NCI-H2107 treated with DMSO at 0.1 percent for 48 hours (cell line): ENCODE results near the gene ST6GAL1.

Source experiments
- DNase-seq: peaks from one replicate; lab custom pipeline; 2025; ENCODE audit not compliant: unreplicated experiment; lab: John Stamatoyannopoulos, UW

ST6GAL1 gene

DNA sequence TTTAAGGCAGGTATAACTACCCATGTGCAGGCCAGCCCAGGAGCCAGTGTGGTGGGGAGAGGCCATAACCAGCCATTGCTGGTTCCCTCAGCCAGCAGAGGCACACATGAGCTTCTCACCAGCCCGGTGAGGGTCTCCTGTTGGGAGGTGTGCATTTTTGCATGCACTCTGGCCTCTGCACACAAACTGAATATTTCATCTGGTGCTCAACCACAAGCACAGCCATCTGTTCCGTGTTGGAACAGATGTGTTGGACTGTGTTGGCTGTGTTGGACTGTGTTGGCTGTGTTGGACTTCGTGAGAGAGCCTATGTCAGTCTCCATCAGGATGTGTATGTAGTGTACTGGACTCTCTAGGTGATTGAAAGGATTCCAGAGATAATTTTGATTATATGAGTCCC is 141.8 kb downstream of the ST6GAL1 start:
- DNase-seq: no peak

DNA sequence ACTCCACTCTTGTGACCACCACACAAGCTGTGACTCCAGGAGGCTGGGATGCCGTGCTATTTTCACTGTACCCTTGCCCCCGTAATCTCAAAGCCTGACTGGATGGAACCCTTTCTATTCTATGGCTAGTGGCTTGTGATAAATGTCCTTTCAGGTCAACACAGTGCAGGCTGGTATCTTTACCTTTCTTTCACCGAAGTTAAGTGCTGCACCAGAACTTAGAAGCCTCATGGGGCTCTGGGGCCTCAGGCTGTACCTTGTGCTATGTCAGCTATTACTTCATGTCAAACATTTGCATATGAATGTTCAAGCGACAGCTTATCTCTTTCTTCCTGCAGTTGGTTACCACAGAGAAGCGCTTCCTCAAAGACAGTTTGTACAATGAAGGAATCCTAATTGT is 142.2 kb downstream of the ST6GAL1 start:
- DNase-seq: no peak

GRCh38 chr3:187073581-187074098 is 143.3 kb downstream of the ST6GAL1 start:
- no peak for DNase-seq

GRCh38 chr3:187074846-187075245 is 144.5 kb downstream of the ST6GAL1 start:
- no peak for DNase-seq

DNA sequence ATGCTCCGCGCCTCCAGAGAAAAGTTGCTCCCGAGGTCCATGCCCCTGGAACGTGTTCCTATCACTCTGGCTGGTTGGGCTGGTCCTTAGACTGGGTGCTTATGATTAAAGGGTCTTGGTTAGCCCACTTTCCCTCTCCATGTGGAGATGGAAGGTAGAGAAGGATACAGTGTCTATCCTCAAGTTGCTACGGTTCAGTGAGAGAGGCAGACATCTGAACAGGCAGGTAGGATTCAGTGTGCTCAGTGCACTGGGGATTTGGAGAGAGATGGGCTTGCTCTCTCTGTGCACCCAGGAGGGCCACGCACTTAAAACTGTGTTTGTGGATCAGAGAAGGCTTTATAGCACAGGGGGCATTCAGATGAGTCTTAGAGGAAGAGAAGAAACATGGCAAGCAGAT is 146.0 kb downstream of the ST6GAL1 start:
- no peak for DNase-seq

- DNase-seq: no peak
Measured at GRCh38 chr3:187077085-187077484, 146.8 kb downstream of the ST6GAL1 start.

- DNase-seq: no peak
Measured at GRCh38 chr3:187077537-187077936, 147.2 kb downstream of the ST6GAL1 start.

- no peak for DNase-seq
Measured at GRCh38 chr3:187079090-187080022, 149.0 kb downstream of the ST6GAL1 start.

GRCh38 chr3:187080799-187081450 is 150.6 kb downstream of the ST6GAL1 start:
- no peak for DNase-seq

- DNase-seq: no peak
Measured at GRCh38 chr3:187082758-187083375, 152.5 kb downstream of the ST6GAL1 start.

DNA sequence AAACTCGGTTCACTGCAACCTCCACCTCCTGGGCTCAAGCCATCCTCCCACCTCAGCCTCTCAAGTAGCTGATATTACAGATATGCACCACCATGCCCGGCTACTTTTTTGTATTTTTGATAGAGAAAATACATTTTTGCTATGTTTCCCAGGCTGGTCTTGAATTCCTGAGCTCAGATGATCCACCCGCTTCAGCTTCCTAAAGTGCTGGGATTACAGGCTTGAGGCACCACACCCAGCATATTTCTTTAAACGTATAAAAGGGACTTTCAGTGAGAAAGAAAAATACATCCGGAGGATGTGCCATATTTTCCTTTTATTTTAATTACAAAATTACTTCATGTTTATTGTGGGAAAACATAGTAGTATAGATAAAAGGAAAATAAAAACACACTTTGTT is 153.8 kb downstream of the ST6GAL1 start:
- DNase-seq: no peak

DNA sequence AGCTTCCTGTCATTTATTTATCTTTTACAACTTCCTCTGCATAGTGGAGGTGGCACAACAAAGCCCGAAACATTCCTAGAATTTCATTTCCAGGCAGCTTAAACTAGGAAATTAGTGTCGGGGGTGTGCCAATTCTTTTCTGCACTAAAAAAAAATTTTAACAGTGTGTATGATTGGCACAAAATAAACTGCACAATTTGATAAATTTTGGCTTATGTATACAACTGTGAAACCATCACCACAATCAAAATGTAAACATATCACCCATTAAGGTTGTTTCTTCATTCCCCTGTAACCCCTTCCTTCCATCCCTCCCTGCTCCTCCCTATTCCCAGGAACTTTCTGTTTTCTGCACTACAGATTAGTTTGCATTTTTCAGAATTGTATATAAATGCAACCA is 154.3 kb downstream of the ST6GAL1 start:
- DNase-seq: no peak

DNA sequence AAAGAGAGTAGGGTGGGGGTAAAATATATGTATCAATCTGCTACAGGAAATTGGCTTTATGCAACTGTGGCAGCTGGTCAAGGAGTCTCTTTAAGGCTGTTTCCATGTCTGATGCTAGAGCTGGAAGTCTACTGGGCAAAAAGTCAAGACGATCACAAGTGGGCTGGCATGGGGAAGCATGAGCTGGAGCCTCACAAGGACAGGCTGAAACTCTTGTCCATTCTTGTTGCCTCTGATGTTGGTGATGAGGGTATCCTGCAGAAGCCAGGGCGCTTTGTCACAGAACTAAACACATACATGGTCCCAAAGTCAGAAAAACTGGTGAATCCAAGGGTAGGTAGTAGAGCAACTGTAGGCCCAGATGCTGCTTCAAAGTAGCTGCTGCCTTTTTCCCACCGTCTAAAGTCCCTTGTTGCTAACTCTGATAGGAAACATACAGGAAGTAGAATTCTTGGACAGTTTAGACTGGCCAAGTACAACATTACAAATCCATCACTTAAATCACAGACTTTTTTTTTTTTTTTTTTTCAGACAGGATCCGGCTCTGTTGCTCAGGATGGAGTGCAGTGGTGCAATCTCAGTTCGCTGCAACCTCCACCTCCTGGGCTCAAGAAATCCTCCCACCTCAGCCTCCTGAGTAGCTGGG is 154.8 kb downstream of the ST6GAL1 start:
- no peak for DNase-seq

- no peak for DNase-seq
Measured at GRCh38 chr3:187085933-187086332, 155.6 kb downstream of the ST6GAL1 start.

GRCh38 chr3:187086831-187087230 is 156.5 kb downstream of the ST6GAL1 start:
- no peak for DNase-seq

DNA sequence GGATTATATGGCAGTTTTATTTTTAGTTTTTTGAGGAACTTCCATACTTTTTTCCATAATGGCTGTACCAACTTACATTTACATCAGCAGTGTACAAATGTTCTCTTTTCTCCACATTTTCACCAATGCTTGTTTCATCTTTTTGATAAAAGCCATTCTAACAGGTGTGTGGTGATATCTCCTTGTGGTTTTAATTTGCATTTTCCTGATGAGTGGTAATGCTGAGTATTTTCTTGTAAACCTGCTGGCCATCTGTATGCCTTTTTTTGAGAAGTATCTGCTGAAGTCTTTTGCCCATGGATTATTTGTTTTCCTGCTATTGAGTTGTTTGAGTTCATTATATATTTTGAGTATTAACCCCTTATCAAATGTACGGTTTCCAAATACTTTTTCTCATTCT is 158.4 kb downstream of the ST6GAL1 start:
- no peak for DNase-seq

GRCh38 chr3:187093320-187093719 is 163.0 kb downstream of the ST6GAL1 start:
- no peak for DNase-seq

DNA sequence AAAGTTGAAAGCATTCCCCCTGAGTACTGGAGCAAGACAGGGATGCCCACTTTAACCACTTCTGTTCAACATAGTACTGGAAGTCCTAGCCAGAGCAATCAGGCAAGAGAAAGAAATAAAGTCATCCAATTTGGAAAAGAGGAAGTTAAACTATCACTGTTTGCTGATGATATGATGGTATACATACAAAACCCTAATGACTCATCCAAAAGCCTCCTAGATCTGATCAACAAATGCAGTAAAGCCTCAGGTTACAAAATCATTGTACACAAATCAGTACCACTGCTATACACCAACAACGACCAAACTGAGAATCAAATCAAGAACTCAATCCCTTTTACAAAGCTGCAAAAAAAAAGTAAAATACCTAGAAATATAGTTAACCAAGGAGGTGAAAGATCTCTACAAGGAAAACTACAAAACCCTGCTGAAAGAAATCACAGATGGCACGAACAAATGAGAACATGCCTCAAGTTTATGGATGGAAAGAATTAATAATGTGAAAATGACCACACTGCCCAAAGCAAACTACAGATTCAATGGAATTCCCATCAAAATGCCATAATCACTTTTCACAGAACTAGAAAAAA is 168.7 kb downstream of the ST6GAL1 start:
- no peak for DNase-seq

DNA sequence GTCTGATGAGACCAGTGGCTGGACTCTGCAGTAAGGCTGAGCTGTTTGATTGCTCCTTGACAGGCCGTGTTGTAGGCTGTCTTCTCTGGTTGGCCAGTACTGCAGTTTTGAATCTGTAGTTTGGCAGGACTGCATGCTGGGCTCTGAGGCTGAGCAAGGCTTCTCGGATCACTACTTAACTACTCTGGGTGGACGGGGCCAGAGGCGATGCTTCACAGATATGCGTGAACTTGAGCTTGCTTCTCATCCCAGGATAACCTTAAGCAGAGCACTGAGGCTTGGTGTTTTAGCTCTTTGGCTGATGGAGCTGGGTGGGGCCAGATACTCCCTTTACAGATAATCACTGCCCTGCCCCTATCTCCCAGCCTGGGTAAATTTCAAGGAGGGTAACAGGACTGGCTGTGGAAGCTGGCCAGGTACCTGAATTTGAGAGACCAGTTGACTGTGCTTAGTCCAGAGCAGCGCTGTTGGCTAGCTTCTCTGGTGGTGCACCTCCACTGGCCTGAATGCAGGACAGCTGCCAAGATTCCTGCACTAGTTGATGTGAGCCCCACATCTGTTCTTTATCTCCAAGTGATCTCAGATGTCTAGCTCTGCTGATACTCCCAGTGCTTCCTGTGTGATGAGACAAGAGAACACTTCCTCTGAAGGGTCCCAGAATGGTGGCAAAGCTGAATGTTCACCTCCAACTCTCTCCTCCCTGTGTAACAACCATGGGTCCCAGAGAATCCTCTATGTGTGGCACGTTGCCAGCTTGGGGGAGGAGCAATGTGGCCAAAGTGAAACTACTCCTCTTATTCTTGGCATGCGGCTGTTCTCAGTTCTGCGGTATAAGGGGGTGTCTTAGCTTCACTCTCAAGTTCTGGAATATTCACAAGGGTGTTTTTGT is 171.1 kb downstream of the ST6GAL1 start:
- no peak for DNase-seq
